ENCODE results near the gene SKIC3.

Gene SKIC3

DNA sequence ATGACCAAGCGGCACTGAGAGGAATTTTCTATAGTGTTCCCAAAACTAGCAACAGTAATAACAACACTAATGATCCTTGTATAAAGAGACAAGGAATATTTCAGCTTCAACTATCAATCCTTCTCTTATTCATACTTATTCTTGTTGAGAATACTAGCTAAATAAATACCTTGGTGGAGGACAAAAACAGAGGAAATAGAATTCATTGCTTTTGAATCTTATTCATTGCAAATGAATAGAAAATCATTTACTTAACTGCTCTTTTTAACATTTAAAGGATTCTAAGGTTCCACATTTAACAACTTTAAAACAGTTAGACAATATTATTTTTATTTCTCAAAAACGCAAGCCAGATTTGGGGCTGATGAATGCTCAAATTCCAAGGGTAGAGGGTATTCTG, 22.4 kb downstream of the SKIC3 start:
- DNase-seq (ENCODE audit: low read depth, low spot score): no peak
- no peak overlapping the region for H3K27ac ChIP-seq

GRCh38 chr5:95531491-95531890, 23.3 kb downstream of the SKIC3 start:
- DNase-seq (ENCODE audit: low read depth, low spot score): no peak
- H3K27ac ChIP-seq: no peak overlapping the region

DNA sequence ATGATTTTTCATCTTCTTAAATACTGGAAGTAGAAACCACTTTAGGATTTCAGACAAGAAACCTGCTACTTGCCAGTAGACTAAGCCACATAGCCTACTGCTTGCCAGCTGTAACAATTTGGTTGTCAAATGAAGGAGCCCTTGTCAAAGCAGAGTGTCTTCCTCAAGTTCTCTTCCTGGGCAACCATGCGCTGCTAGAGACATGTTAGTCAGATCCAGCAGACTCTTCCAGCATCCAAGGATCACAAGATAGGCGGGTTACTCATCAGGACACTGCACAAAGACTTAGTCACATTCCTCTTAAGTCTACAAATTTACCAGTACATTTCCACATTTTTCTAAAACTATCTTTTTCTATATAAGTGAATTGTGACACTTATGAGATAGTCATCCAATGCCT, 24.4 kb downstream of the SKIC3 start:
- DNase-seq (ENCODE audit: low read depth, low spot score): peak; percentile 27
- no peak overlapping the region for H3K27ac ChIP-seq

- no peak overlapping the region for H3K27ac ChIP-seq
- no peak for DNase-seq (ENCODE audit: low read depth, low spot score)
These were observed 26.2 kb downstream of the SKIC3 start for GRCh38 chr5:95528565-95528964.

DNA sequence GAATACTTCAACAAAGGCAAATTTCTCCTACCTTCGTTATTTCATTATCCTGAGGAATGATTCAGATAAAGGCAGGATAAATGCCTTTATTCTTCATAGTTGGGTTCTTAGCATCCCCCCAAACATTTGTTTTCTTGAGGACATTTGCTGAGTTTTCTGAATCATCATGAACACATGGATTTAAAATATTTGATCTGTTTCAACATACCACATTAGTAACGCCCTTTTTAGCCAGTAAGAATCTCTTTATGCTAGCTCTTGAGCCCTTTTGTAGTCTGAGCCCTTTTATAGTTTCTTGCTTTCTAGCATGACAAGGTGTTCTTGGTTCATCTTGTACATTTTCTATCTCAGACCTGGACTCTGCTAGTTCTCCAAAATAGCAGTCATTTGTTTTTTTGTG, 27.9 kb downstream of the SKIC3 start:
- no peak overlapping the region for H3K27ac ChIP-seq
- DNase-seq (ENCODE audit: low read depth, low spot score): no peak

- DNase-seq (ENCODE audit: low read depth, low spot score): no peak
- H3K27ac ChIP-seq: no peak overlapping the region
These were observed 30.4 kb downstream of the SKIC3 start for GRCh38 chr5:95524423-95524822.

DNA sequence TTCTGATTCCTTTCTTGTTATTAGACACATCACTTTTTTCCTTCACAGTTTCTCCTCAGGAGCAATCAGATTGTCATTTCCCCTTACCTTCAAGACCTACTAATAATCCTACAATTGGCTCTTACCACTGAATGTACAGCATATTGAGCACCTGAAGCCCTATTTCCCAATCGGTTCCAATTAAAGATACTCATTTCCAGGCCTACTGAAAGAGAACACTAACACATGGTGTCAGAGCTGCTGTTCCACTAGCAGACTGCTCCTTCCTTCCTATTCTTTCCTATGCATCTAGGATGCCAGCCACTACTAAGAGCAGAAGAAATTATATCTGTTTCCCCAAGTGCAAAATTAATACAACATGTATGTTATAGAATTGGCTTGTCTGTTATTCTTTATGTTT, 34.6 kb downstream of the SKIC3 start:
- no peak overlapping the region for H3K27ac ChIP-seq
- no peak for DNase-seq (ENCODE audit: low read depth, low spot score)

DNA sequence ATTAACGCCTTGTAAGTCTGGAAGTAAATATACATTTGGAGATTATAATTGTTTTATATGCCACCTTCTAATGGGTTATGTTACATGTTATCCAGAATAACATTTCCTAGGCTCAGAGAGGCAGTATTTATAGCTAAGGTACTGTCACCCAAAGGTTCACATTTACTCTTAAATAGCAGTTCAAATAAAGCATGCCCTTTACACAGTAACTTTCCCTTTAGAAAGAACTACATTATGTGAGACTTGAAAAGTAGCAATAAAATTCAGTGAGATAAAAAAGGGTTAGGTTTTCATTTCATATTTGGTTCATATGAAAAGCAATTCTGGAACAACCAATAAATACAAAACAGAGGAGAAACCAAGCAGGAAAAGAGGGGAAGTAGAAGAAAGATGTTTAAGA, 35.1 kb downstream of the SKIC3 start:
- no peak overlapping the region for H3K27ac ChIP-seq

DNA sequence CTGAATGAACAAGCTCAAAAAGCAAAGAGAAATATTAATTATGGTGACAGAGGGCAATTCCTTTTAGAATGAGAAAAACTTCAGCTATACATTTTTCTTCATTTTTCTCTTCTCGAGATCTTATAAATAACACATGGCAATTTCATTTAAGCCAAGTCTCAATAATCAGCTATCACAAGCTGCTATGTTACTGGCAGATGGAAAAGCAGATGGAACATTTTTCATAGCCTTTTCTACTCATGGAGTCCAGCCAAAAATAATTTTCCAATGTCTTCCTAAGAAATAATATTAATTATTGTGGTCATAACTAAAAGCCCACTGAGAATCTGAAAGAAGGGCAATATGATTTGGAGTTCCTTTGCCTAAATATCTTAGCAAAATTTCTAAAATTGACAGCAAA, 35.6 kb downstream of the SKIC3 start:
- H3K27ac ChIP-seq: no peak overlapping the region
- no peak for DNase-seq (ENCODE audit: low read depth, low spot score)

More for the DNA sequence above, 35.1 kb downstream of the SKIC3 start:
- DNase-seq (ENCODE audit: low read depth, low spot score): no peak

DNA sequence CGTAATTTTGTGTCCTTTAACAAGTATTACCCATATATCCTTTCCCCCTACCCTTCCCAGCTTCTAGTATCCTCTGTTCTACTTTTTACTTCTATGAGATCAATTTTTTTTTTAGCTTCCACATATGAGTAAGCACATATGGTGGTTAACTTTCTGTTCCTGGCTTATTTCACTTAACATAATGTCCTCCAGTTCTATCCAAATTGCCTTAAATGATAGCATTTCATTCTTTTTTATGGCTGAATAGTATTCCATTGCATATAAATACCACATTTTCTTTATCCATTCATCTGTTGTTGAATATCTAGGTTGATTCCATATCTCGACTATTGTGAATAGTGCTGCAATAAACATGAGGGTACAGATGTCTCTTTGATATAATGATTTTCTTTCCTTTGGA, 36.4 kb downstream of the SKIC3 start:
- no peak overlapping the region for H3K27ac ChIP-seq
- DNase-seq (ENCODE audit: low read depth, low spot score): no peak

DNA sequence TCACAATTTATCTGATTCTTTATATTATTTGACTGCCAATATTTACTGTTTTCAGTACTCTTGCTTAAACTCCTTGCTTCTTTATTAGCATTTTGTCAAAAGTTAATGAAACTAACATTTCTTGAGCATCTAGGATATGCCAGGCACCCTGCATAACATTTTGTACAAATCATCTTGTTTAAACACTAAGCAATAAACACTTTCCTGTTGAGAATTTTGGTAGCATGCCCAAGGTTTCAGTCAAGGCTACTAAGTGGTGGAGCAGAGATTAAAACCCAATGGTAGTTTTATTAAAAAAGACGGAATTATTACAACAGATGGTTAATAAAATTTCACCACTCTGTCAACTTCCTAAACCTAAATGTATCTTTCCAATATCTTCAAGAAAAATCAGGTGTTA, 43.2 kb downstream of the SKIC3 start:
- H3K27ac ChIP-seq: no peak overlapping the region
- no peak for DNase-seq (ENCODE audit: low read depth, low spot score)

DNA sequence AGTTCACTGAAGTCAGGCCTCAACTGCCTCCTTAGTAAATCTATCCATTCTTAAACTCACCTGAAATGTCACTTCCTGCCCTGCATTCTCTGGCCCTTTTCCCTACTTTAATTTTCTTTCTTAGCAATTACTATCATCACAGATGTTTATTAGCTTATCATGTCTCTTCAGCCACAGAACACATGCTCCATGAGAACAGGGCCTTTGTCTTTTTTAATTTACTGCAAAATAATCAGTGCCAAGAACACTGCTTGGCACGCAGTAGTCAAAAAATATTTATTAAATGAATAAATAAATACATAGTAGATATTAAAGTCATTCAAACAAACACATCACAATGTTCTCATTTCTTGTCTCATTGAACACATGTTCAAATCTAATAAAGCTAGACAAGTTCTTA, 46.2 kb downstream of the SKIC3 start:
- H3K27ac ChIP-seq: no peak overlapping the region
- no peak for DNase-seq (ENCODE audit: low read depth, low spot score)
